Bronchial epithelial cell (primary cell): Measurements from ENCODE around the gene ZSCAN22. TPM values are rescaled to one million over a fixed set of nuclear protein-coding genes. Genes with fewer than 3 reads are reported as not detected.

ENCODE experiments used
- total RNA-seq: library from RNA; depleted of rRNA; stranded (reverse); fragments of >200 nt; gene quantifications from 2 replicates; pipeline ENCODE4 v1.2.1, GENCODE V29; 2014

Gene ZSCAN22
- total RNA-seq, 1 donor from 2014 or later: 1.8 TPM

Other genes starting within 250 kb of the ZSCAN22 start
- gene ZSCAN18, start 228.8 kb upstream of the ZSCAN22 start, total RNA-seq: 16.6 and 40.8 TPM in 2 replicates
- 14.1 and 14.5 TPM in 2 replicates for gene ZNF329, start 176.2 kb upstream of the ZSCAN22 start, total RNA-seq
- gene ZNF274, start 143.9 kb upstream of the ZSCAN22 start, total RNA-seq: 28.2 and 36.5 TPM in 2 replicates
- 55.8 and 65.8 TPM in 2 replicates for gene ZNF544, start 98.1 kb upstream of the ZSCAN22 start, total RNA-seq
- gene ZNF8, start 48.0 kb upstream of the ZSCAN22 start, total RNA-seq: 2.3 and 2.4 TPM in 2 replicates
- 50.7 and 59.2 TPM in 2 replicates for gene ERVK3-1, start 21.6 kb upstream of the ZSCAN22 start, total RNA-seq
- 2.1 and 4.7 TPM in 2 replicates for gene A1BG, start 26.5 kb downstream of the ZSCAN22 start, total RNA-seq
- 0.53 and 2.2 TPM in 2 replicates for gene ZNF497, start 35.8 kb downstream of the ZSCAN22 start, total RNA-seq
- gene ZNF837, start 54.0 kb downstream of the ZSCAN22 start, total RNA-seq: 2.4 and 2.6 TPM in 2 replicates
- gene RPS5, start 60.3 kb downstream of the ZSCAN22 start, total RNA-seq: 3,518 and 4,823 TPM in 2 replicates
- 0.79 and 1.9 TPM in 2 replicates for gene RNF225, start 68.7 kb downstream of the ZSCAN22 start, total RNA-seq
- gene ZNF584, start 81.7 kb downstream of the ZSCAN22 start, total RNA-seq: 8.2 and 9.7 TPM in 2 replicates
- gene ZNF132, start 113.2 kb downstream of the ZSCAN22 start, total RNA-seq: 5.5 and 5.8 TPM in 2 replicates
- gene ZNF324B, start 124.6 kb downstream of the ZSCAN22 start, total RNA-seq: 8.8 and 10.8 TPM in 2 replicates
- gene ZNF324, start 140.1 kb downstream of the ZSCAN22 start, total RNA-seq: 9.7 and 10.5 TPM in 2 replicates
- gene ZNF446, start 149.4 kb downstream of the ZSCAN22 start, total RNA-seq: 2.4 and 3.7 TPM in 2 replicates
- gene SLC27A5, start 185.0 kb downstream of the ZSCAN22 start, total RNA-seq: 11.1 and 28.8 TPM in 2 replicates
- gene ZBTB45, start 192.8 kb downstream of the ZSCAN22 start, total RNA-seq: 3.4 and 5.1 TPM in 2 replicates
- 270 and 277 TPM in 2 replicates for gene TRIM28, start 217.1 kb downstream of the ZSCAN22 start, total RNA-seq
- gene CHMP2A, start 228.1 kb downstream of the ZSCAN22 start, total RNA-seq: 166 and 219 TPM in 2 replicates
- 128 and 159 TPM in 2 replicates for gene UBE2M, start 231.6 kb downstream of the ZSCAN22 start, total RNA-seq
- gene MZF1, start 246.3 kb downstream of the ZSCAN22 start, total RNA-seq: 14.7 and 17.8 TPM in 2 replicates